ENCODE results near the gene RAB21. TPM values are rescaled to one million over a fixed set of nuclear protein-coding genes. Genes with fewer than 3 reads are reported as not detected.

RAB21 gene
- total RNA-seq, 1 experiment from 2014 or later: 53.0 TPM

GRCh38 chr12:71790331-71790730 is 35.7 kb downstream of the RAB21 start:
- Histone ChIP-seq H4K91ac (ENCODE audit: insufficient read length, low read depth, low read length) (no peak overlapping the region), H4K5ac (ENCODE audit: insufficient read length, low read depth, low read length) (no peak overlapping the region), H3K14ac (ENCODE audit: insufficient read depth, low read length) (no peak overlapping the region), H3K9ac (ENCODE audit: extremely low read depth, insufficient read length, low read length) (no peak overlapping the region), H2AFZ (ENCODE audit: low read length) (no peak overlapping the region), H3K4ac (ENCODE audit: low read depth, low read length) (no peak overlapping the region), H3K79me1 (ENCODE audit: insufficient read depth, low read depth, low read length, poor library complexity, severe bottlenecking) (no peaks in the 10 kb centered on the region), H3K4me1 (ENCODE audit: insufficient read depth, low read length) (no peaks in the 10 kb centered on the region), H2BK5ac (ENCODE audit: insufficient read length, low read length) (no peak overlapping the region), H3K79me2 (ENCODE audit: insufficient read depth, low read length) (no peaks in the 10 kb centered on the region), H2BK20ac (ENCODE audit: low read depth, low read length, poor library complexity, severe bottlenecking) (no peak overlapping the region), H2AK5ac (ENCODE audit: insufficient read length, low read length) (no peak overlapping the region), H3K56ac (ENCODE audit: insufficient read length, low read depth, low read length) (no peak overlapping the region), H3K4me2 (ENCODE audit: insufficient read depth, insufficient read length, low read length) (no peak overlapping the region), H2BK12ac (ENCODE audit: insufficient read length, low read depth, low read length) (no peak overlapping the region), H4K8ac (replicated peaks; ENCODE audit: insufficient read length, low read depth, low read length) (no peak overlapping the region), H4K20me1 (ENCODE audit: control insufficient read depth, insufficient read depth, insufficient read length) (no peaks in the 10 kb centered on the region), H2BK15ac (ENCODE audit: low read depth, low read length) (no peak overlapping the region), H3K27ac (ENCODE audit: insufficient read length, low read depth, low read length) (no peak overlapping the region), H3K23ac (ENCODE audit: insufficient read length, low read depth, low read length) (no peak overlapping the region), H3K18ac (ENCODE audit: insufficient read length, low read depth, low read length) (no peak overlapping the region), H3K9me3 (ENCODE audit: control insufficient read depth, low read depth, low read length) (no peaks in the 10 kb centered on the region), H3K23me2 (ENCODE audit: insufficient read length, low read depth, low read length, poor library complexity, severe bottlenecking) (no peaks in the 10 kb centered on the region), H3T11ph (ENCODE audit: low read length) (no peak overlapping the region), H2BK120ac (ENCODE audit: low read depth, low read length, poor library complexity, severe bottlenecking) (no peak overlapping the region), H3K27me3 (ENCODE audit: insufficient read depth, low read length) (no peaks in the 10 kb centered on the region)
- H3K27me3 Mint-ChIP-seq (ENCODE audit: low read depth): no peaks in the 10 kb centered on the region
- no peaks in the 10 kb centered on the region for H3K9me3 Mint-ChIP-seq
- no peaks in the 10 kb centered on the region for H3K4me1 Mint-ChIP-seq
- H3K4me3 Mint-ChIP-seq: no peak overlapping the region
- no CpG with 5 or more reads among the region's 1 CpG for WGBS (ENCODE audit: extremely low coverage, insufficient read length, low lambda C conversion rate)
- DNase-seq: no peak
- no peak overlapping the region for H3K27ac Mint-ChIP-seq
- TF ChIP-seq, protein P1, sequence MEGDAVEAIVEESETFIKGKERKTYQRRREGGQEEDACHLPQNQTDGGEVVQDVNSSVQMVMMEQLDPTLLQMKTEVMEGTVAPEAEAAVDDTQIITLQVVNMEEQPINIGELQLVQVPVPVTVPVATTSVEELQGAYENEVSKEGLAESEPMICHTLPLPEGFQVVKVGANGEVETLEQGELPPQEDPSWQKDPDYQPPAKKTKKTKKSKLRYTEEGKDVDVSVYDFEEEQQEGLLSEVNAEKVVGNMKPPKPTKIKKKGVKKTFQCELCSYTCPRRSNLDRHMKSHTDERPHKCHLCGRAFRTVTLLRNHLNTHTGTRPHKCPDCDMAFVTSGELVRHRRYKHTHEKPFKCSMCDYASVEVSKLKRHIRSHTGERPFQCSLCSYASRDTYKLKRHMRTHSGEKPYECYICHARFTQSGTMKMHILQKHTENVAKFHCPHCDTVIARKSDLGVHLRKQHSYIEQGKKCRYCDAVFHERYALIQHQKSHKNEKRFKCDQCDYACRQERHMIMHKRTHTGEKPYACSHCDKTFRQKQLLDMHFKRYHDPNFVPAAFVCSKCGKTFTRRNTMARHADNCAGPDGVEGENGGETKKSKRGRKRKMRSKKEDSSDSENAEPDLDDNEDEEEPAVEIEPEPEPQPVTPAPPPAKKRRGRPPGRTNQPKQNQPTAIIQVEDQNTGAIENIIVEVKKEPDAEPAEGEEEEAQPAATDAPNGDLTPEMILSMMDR (conservative IDR thresholded peaks at IDR 0.05): no peak
- H3K36me3 Mint-ChIP-seq (ENCODE audit: insufficient read depth in 1 of 3, low read depth in 3 of 3): peaks cover 6 to 15% (median 10%) of the 10 kb centered on the region in 3 experiments; a peak in 5 of 7 replicates

Measured in H9 (cell line).